Osteoblast (primary cell): ENCODE data around the gene PMS1. TPM values are rescaled to one million over a fixed set of nuclear protein-coding genes. Genes with fewer than 3 reads are reported as not detected.
"Not testable (repeated sequence)": the region's sequence is repeated elsewhere in the genome, so short reads cannot be mapped to it uniquely, and the experiment has no call there.

Experiments
- DNase-seq: peaks from one replicate; pipeline ENCODE4 v3.0.0; 2011; ENCODE audit warnings: low spot score, mixed read lengths; ENCODE audit not compliant: insufficient read length; ENCODE audit errors: missing footprints
- H2AFZ ChIP-seq: 2 replicates; pipeline ENCODE4 v1.6.0; 2011; ENCODE audit warnings: mild to moderate bottlenecking, low read length
- H3K27ac ChIP-seq: 2 replicates; pipeline ENCODE4 v1.5.1; 2011; ENCODE audit warnings: mild to moderate bottlenecking, low read depth, low read length, moderate library complexity
- H3K27me3 ChIP-seq: 2 replicates; pipeline ENCODE4 v1.6.0; 2012; ENCODE audit warnings: mild to moderate bottlenecking, control low read depth, inconsistent platforms, low read length, moderate library complexity; ENCODE audit not compliant: insufficient read depth
- H3K36me3 ChIP-seq: 2 replicates; pipeline ENCODE4 v1.5.1; 2011; ENCODE audit warnings: mild to moderate bottlenecking, low read length, control low read depth, moderate library complexity; ENCODE audit not compliant: insufficient read depth
- H3K4me1 ChIP-seq: 2 replicates; pipeline ENCODE4 v1.5.1; 2011; ENCODE audit warnings: mild to moderate bottlenecking, low read length, control low read depth, moderate library complexity; ENCODE audit not compliant: insufficient read depth
- H3K4me2 ChIP-seq: 2 replicates; pipeline ENCODE4 v1.6.0; 2011; ENCODE audit warnings: mild to moderate bottlenecking, low read length; ENCODE audit not compliant: insufficient read depth
- H3K4me3 ChIP-seq: fragments of 200-600 bp; sonication (generic); 3 replicates; pipeline ENCODE4 v1.5.1; 2012; ENCODE audit warnings: mild to moderate bottlenecking, low read length, inconsistent platforms; ENCODE audit not compliant: insufficient read depth
- H3K79me2 ChIP-seq: 2 replicates; pipeline ENCODE4 v1.6.0; 2012; ENCODE audit warnings: mild to moderate bottlenecking, low read length, control low read depth, inconsistent platforms; ENCODE audit not compliant: insufficient read depth
- H3K9me3 ChIP-seq: 2 replicates; pipeline ENCODE4 v1.5.1; 2011; ENCODE audit warnings: low read depth, low read length, control low read depth
- H4K20me1 ChIP-seq: 2 replicates; pipeline ENCODE4 v1.6.0; 2012; ENCODE audit warnings: mild to moderate bottlenecking, low read length, control low read depth; ENCODE audit not compliant: insufficient read depth
- total RNA-seq: library from RNA; depleted of rRNA; stranded (reverse); fragments of >200 nt; gene quantifications from 2 replicates; pipeline ENCODE4 v1.2.3, GENCODE V29; 2012
- TF ChIP-seq, protein P1 (sequence below): IDR thresholded peaks from 2 replicates; pipeline ENCODE4 v1.5.1; 2011; ENCODE audit warnings: mild to moderate bottlenecking, low read depth, low read length, moderate library complexity; ENCODE audit errors: extremely low read depth

PMS1 gene
- total RNA-seq, 1 donor, result 29.3 TPM

DNA sequence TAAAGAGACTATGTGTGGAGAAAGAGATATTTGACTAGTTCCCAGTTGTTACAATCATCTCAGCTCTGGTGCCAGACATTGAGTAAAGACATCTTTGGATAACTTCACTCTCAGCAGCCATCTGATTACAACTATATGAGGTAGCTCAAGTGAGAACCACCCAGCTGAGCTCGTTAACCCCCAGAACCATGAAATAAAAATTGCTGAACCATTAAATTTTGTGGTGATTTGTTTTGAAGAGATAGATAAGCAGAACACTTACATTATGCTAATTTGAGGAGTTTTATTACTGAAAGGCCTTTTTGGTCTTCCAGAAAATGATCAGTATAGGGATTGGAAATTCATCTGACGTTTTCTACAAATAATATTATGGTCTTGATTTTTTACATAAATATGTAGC lies 101.1 kb downstream of the PMS1 start:
- no peaks in the 10 kb centered on the region for H3K36me3 ChIP-seq
- no peaks in the 10 kb centered on the region for H3K9me3 ChIP-seq
- TF ChIP-seq, protein P1, sequence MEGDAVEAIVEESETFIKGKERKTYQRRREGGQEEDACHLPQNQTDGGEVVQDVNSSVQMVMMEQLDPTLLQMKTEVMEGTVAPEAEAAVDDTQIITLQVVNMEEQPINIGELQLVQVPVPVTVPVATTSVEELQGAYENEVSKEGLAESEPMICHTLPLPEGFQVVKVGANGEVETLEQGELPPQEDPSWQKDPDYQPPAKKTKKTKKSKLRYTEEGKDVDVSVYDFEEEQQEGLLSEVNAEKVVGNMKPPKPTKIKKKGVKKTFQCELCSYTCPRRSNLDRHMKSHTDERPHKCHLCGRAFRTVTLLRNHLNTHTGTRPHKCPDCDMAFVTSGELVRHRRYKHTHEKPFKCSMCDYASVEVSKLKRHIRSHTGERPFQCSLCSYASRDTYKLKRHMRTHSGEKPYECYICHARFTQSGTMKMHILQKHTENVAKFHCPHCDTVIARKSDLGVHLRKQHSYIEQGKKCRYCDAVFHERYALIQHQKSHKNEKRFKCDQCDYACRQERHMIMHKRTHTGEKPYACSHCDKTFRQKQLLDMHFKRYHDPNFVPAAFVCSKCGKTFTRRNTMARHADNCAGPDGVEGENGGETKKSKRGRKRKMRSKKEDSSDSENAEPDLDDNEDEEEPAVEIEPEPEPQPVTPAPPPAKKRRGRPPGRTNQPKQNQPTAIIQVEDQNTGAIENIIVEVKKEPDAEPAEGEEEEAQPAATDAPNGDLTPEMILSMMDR, result no peak
- no peaks in the 10 kb centered on the region for H3K4me1 ChIP-seq
- no peak overlapping the region for H3K4me3 ChIP-seq
- H2AFZ ChIP-seq, result no peak overlapping the region
- no peaks in the 10 kb centered on the region for H3K79me2 ChIP-seq
- no peak overlapping the region for H3K27ac ChIP-seq
- no peak for DNase-seq
- no peaks in the 10 kb centered on the region for H3K27me3 ChIP-seq
- H3K4me2 ChIP-seq, result no peak overlapping the region
- H4K20me1 ChIP-seq, result no peaks in the 10 kb centered on the region

DNA sequence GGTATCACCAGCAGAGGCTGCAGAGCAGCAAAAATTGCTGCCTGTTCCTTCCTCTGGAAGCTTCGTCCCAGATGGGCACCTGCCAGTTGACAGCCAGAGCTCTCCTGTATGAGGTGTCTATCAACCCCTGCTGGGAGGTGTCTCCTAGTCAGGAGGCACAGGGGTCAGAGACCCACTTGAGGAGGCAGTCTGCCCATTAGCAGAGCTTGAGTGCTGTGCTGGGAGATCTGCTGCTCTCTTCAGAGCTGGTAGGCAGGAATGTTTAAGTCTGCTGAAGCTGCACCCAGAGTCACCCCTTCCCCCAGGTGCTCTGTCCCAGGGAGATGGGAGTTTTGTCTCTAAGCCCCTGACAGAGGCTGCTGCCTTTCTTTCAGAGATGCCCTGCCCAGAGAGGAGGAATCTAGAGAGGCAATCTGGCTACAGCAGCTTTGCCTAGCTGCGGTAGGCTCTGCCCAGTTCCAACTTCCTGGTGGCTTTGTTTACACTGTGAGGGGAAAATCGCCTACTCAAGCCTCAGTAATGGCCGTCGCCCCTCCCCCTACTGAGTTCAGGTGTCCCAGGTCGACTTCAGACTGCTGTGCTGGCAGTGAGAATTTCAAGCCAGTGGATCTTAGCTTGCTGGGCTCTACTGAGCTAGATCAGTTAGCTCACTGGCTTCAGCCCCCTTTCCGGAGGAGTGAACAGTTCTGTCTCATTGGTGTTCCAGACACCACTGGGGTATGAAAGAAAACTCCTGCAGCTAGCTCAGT lies 108.5 kb downstream of the PMS1 start:
- H3K27ac ChIP-seq, H3K4me1 ChIP-seq: not testable (repeated sequence)

DNA sequence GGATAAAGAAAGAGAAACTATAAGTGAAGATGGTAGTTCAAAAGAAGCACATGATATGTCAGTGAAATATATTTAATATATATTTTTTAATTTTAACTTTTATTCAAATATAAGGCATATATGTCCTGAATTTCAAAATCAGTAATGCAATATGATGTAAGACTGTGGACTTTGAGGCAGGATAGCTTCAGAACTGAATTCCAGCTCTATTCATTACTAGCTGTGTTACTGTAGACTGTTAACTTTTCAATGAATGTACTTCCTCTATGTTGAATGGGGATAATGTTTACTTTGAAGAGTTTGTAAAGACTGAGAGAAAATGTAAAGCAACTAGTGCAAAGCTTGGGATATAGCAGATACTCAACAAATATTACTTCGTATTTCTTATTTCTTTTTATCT lies 112.6 kb downstream of the PMS1 start:
- Histone ChIP-seq H3K4me2 (no peak overlapping the region), H3K27me3 (no peaks in the 10 kb centered on the region), H3K9me3 (no peaks in the 10 kb centered on the region)

More for the DNA sequence above, 108.5 kb downstream of the PMS1 start:
- H3K4me3 ChIP-seq, H3K27me3 ChIP-seq, H3K36me3 ChIP-seq, DNase-seq, H3K79me2 ChIP-seq, H4K20me1 ChIP-seq, H2AFZ ChIP-seq, H3K9me3 ChIP-seq, H3K4me2 ChIP-seq: not testable (repeated sequence)

DNA sequence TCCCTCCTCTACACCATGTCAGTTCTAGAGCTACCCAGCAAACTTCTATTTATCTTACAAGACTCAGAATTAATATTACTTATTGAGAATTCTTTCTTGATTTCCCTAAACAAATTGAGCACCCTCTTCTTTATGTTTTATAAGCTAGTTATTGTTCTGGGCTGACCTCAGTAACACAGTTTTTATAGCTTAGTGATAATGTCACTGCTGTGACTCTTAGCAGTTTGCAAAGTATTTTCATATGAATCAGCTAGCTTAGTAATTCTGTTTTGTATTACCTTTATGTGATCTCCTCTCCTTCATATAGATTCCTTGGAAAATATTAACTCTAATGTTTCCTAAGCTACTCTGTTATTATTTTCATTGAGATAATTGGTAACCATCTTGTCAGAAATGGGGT lies 114.9 kb downstream of the PMS1 start:
- no peaks in the 10 kb centered on the region for H3K79me2 ChIP-seq
- no peaks in the 10 kb centered on the region for H3K27me3 ChIP-seq
- H3K4me3 ChIP-seq, result no peak overlapping the region
- no peaks in the 10 kb centered on the region for H3K36me3 ChIP-seq
- H3K27ac ChIP-seq, result no peak overlapping the region
- TF ChIP-seq, protein P1, result no peak
- no peaks in the 10 kb centered on the region for H4K20me1 ChIP-seq
- H3K4me1 ChIP-seq, result peaks cover 10% of the 10 kb centered on the region
- DNase-seq, result no peak
- H3K9me3 ChIP-seq, result no peaks in the 10 kb centered on the region
- H3K4me2 ChIP-seq, result no peak overlapping the region
- H2AFZ ChIP-seq, result no peak overlapping the region

More for the DNA sequence above, 112.6 kb downstream of the PMS1 start:
- no peak overlapping the region for H3K4me3 ChIP-seq
- TF ChIP-seq, protein P1, result no peak
- H4K20me1 ChIP-seq, result no peaks in the 10 kb centered on the region
- no peak for DNase-seq
- no peaks in the 10 kb centered on the region for H3K36me3 ChIP-seq
- no peak overlapping the region for H2AFZ ChIP-seq
- H3K79me2 ChIP-seq, result no peaks in the 10 kb centered on the region
- peaks cover 10% of the 10 kb centered on the region for H3K4me1 ChIP-seq
- H3K27ac ChIP-seq, result no peak overlapping the region
